IPS-20b (cell line): ENCODE measurements around the gene XPC.
"Not testable (repeated sequence)": the region's sequence is repeated elsewhere in the genome, so short reads cannot be mapped to it uniquely, and the experiment has no call there.

Experiments used
- H3K27ac ChIP-seq: one replicate; pipeline ENCODE4 v1.5.1; 2013; ENCODE audit warnings: low read length
- H3K27me3 ChIP-seq: 2 replicates; pipeline ENCODE4 v1.6.1; 2013; ENCODE audit warnings: mild to moderate bottlenecking, low read length, inconsistent platforms; ENCODE audit not compliant: insufficient read depth
- H3K36me3 ChIP-seq: 2 replicates; pipeline ENCODE4 v1.6.1; 2013; ENCODE audit warnings: low read depth, mild to moderate bottlenecking, inconsistent platforms, low read length, moderate library complexity; ENCODE audit not compliant: insufficient read depth
- H3K4me1 ChIP-seq: 2 replicates; pipeline ENCODE4 v1.6.1; 2013; ENCODE audit warnings: mild to moderate bottlenecking, control low read depth, inconsistent platforms, low read length, moderate library complexity; ENCODE audit not compliant: insufficient read depth
- H3K4me3 ChIP-seq: 2 replicates; pipeline ENCODE4 v1.5.1; 2013; ENCODE audit warnings: mild to moderate bottlenecking, low read length, inconsistent platforms
- H3K9ac ChIP-seq: 2 replicates; pipeline ENCODE4 v1.6.1; 2013; ENCODE audit warnings: low read depth, mild to moderate bottlenecking, inconsistent platforms, low read length, moderate library complexity
- H3K9me3 ChIP-seq: 2 replicates; pipeline ENCODE4 v1.6.1; 2013; ENCODE audit warnings: mild to moderate bottlenecking, low read depth, low read length, inconsistent platforms; ENCODE audit not compliant: insufficient read depth

XPC gene

GRCh38 chr3:14127516-14128161 is 50.8 kb downstream of the XPC start:
- Histone ChIP-seq H3K4me3 (no peak overlapping the region), H3K9me3 (no peaks in the 10 kb centered on the region), H3K9ac (no peak overlapping the region), H3K27ac (no peak overlapping the region), H3K27me3 (no peaks in the 10 kb centered on the region), H3K36me3 (peaks cover 45% of the 10 kb centered on the region), H3K4me1 (peaks cover 15% of the 10 kb centered on the region)

GRCh38 chr3:14126887-14127505 is 51.4 kb downstream of the XPC start:
- H3K27ac ChIP-seq: no peak overlapping the region
- no peaks in the 10 kb centered on the region for H3K9me3 ChIP-seq
- H3K9ac ChIP-seq: no peak overlapping the region
- peaks cover 21% of the 10 kb centered on the region for H3K4me1 ChIP-seq
- H3K27me3 ChIP-seq: no peaks in the 10 kb centered on the region
- H3K36me3 ChIP-seq: peaks cover 39% of the 10 kb centered on the region
- no peak overlapping the region for H3K4me3 ChIP-seq

- H3K9me3 ChIP-seq: no peaks in the 10 kb centered on the region
- H3K4me3 ChIP-seq: peak overlapping the region; percentile 89
- peak overlapping the region; percentile 84; the same call in 1 of the 2 replicates for H3K9ac ChIP-seq
- peaks cover 37% of the 10 kb centered on the region for H3K36me3 ChIP-seq
- no peak overlapping the region for H3K27ac ChIP-seq
- H3K4me1 ChIP-seq: peaks cover 28% of the 10 kb centered on the region
- H3K27me3 ChIP-seq: no peaks in the 10 kb centered on the region
Measured at GRCh38 chr3:14126017-14126886, 52.1 kb downstream of the XPC start.

GRCh38 chr3:14125193-14126016 is 53.0 kb downstream of the XPC start:
- Histone ChIP-seq H3K4me1 (peaks cover 28% of the 10 kb centered on the region), H3K9me3 (0 out of 2 replicates have a peak, but pooled peaks cover 2% of the 10 kb centered on the region), H3K27ac (peak overlapping the region; percentile 12), H3K36me3 (peaks cover 33% of the 10 kb centered on the region), H3K4me3 (peak overlapping the region; percentile 89), H3K9ac (peak overlapping the region; percentile 84), H3K27me3 (no peaks in the 10 kb centered on the region)

GRCh38 chr3:14124615-14125192 is 53.7 kb downstream of the XPC start, which contains the start of the genes CHCHD4 and TMEM43:
CHCHD4 (minus strand) TSS chr3:14124870; CDS start chr3:14124676, 194 bp downstream.
TMEM43 (plus strand) TSS chr3:14125052; CDS start chr3:14125194, 142 bp downstream.
- H3K27ac ChIP-seq: peak within 1 kb of the TSS; percentile 12
- no peaks in the 10 kb centered on the region for H3K27me3 ChIP-seq
- H3K4me3 ChIP-seq: peak within 1 kb of the TSS; percentile 89
- peaks cover 34% of the 10 kb centered on the region for H3K36me3 ChIP-seq
- peaks cover 28% of the 10 kb centered on the region for H3K4me1 ChIP-seq
- H3K9ac ChIP-seq: peak within 1 kb of the TSS; percentile 89
- 0 out of 2 replicates have a peak, but pooled peaks cover 3% of the 10 kb centered on the region for H3K9me3 ChIP-seq

GRCh38 chr3:14124223-14124614 is 54.2 kb downstream of the XPC start:
- no peak overlapping the region for H3K27ac ChIP-seq
- H3K36me3 ChIP-seq: peaks cover 34% of the 10 kb centered on the region
- H3K4me1 ChIP-seq: peaks cover 28% of the 10 kb centered on the region
- H3K4me3 ChIP-seq: peak overlapping the region; percentile 89
- no peaks in the 10 kb centered on the region for H3K27me3 ChIP-seq
- H3K9ac ChIP-seq: peak overlapping the region; percentile 89
- H3K9me3 ChIP-seq: 0 out of 2 replicates have a peak, but pooled peaks cover 3% of the 10 kb centered on the region

- peak overlapping the region; percentile 89 for H3K4me3 ChIP-seq
- peaks cover 30% of the 10 kb centered on the region for H3K36me3 ChIP-seq
- peak overlapping the region; percentile 89 for H3K9ac ChIP-seq
- H3K27me3 ChIP-seq: no peaks in the 10 kb centered on the region
- H3K9me3 ChIP-seq: 0 out of 2 replicates have a peak, but pooled peaks cover 3% of the 10 kb centered on the region
- H3K27ac ChIP-seq: no peak overlapping the region
- peaks cover 28% of the 10 kb centered on the region for H3K4me1 ChIP-seq
Measured at GRCh38 chr3:14123308-14124222, 54.8 kb downstream of the XPC start.

- 0 out of 2 replicates have a peak, but pooled peaks cover 3% of the 10 kb centered on the region for H3K9me3 ChIP-seq
- no peaks in the 10 kb centered on the region for H3K27me3 ChIP-seq
- peak overlapping the region; percentile 89 for H3K4me3 ChIP-seq
- 0 out of 2 replicates have a peak overlapping the region, but pooled peaks have one; percentile 6 for H3K9ac ChIP-seq
- H3K27ac ChIP-seq: no peak overlapping the region
- H3K4me1 ChIP-seq: peaks cover 28% of the 10 kb centered on the region
- H3K36me3 ChIP-seq: peaks cover 23% of the 10 kb centered on the region
Measured at GRCh38 chr3:14122301-14122700, 56.1 kb downstream of the XPC start.

- 0 out of 2 replicates have a peak overlapping the region, but pooled peaks have one; percentile 6 for H3K9ac ChIP-seq
- H3K27me3 ChIP-seq: no peaks in the 10 kb centered on the region
- H3K27ac ChIP-seq: no peak overlapping the region
- peaks cover 22% of the 10 kb centered on the region; the same call in 1 of the 2 replicates for H3K36me3 ChIP-seq
- H3K4me3 ChIP-seq: peak overlapping the region; percentile 89
- 0 out of 2 replicates have a peak, but pooled peaks cover 3% of the 10 kb centered on the region for H3K9me3 ChIP-seq
- H3K4me1 ChIP-seq: peaks cover 28% of the 10 kb centered on the region
Measured at GRCh38 chr3:14121859-14122258, 56.5 kb downstream of the XPC start.

- H3K36me3 ChIP-seq: peaks cover 28% of the 10 kb centered on the region
- not testable (repeated sequence) for H3K27ac ChIP-seq, H3K9me3 ChIP-seq, H3K27me3 ChIP-seq, H3K9ac ChIP-seq
- peak overlapping the region; percentile 30 for H3K4me3 ChIP-seq
- H3K4me1 ChIP-seq: peaks cover 25% of the 10 kb centered on the region
Measured at GRCh38 chr3:14120921-14121448, 57.4 kb downstream of the XPC start.
